Measurements from ENCODE around the gene HSD11B2. TPM values are rescaled to one million over a fixed set of nuclear protein-coding genes. Genes with fewer than 3 reads are reported as not detected.
A peak's percentile ranks its signal among the peaks of the same experiment; 100 is the strongest.

HSD11B2 gene
- total and polyA plus RNA-seq, 2 of the 4 experiments (the other 2 are of a cell fraction): 0.26 TPM; not detected in 1

DNA sequence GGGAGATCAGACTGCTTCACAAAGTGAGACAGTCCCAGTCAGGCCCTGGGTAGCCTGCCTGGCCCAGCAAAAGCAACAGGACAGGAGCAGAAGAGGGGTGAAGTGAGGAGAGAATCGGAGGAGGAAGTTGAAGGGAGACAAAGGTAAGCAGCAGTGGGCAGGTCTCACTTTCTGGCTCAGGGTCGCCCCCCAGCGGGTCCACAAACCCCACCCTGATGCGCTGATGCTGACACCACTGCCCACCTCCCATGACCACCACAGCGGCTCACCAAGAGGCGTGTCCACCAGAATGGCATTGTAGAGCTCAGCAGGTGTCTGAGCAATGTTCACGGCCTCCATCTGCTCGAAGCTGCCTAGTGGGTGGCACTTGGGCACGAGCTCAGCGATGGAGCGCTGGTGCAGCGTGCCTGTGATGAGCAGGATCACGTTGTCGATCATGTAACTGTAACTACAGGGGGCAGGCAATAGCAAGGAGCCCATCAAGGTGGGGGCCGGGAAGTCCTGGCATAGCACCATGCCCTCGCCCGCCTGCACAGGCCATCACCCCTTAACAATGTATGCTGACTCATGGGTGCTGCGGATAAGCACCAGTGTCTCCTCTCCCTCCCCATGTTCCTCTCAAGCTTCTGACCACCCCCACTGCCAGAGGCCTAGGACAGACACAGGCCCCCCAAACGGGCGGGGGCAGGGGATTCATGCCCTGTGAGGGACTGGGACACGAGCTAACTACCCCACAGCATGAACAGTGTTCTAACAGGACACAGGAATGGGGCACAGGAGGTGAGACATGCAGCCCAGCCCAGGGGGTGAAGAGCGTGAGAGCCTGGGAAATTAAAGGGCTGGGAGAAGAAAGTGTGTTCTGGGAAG, 13.6 kb downstream of the HSD11B2 start:
- no peak overlapping the region for H2BK120ac ChIP-seq (ENCODE audit: low read depth, low read length)
- no peak overlapping the region for H3K23ac ChIP-seq (ENCODE audit: low read depth, low read length)
- no peak overlapping the region; the same call in 1 of the 2 replicates for H3K18ac ChIP-seq (ENCODE audit: low read depth, low read length)
- H3K9me1 ChIP-seq (ENCODE audit: insufficient read depth, low read length): peaks cover 8% of the 10 kb centered on the region; the same call in 1 of the 2 replicates
- ChIA-PET CTCF (no interaction called here), POLR2A (ENCODE audit: unreplicated experiment) (no interaction called here)
- no peaks in the 10 kb centered on the region for H3K27me3 ChIP-seq (ENCODE audit: control insufficient read depth, insufficient read depth, low read length)
- H4K91ac ChIP-seq (ENCODE audit: insufficient read depth, low read depth, low read length): no peak overlapping the region
- no peak overlapping the region for H3K4ac ChIP-seq (ENCODE audit: low read depth, low read length)
- H2BK15ac ChIP-seq (ENCODE audit: low read depth, low read length): no peak overlapping the region
- H3K4me1 ChIP-seq (ENCODE audit: control insufficient read depth, insufficient read depth, low read length): peaks cover 40% of the 10 kb centered on the region
- H4K8ac ChIP-seq (ENCODE audit: low read depth in 2 of 2, low read length in 2 of 2): no peak overlapping the region
- H2BK20ac ChIP-seq (ENCODE audit: low read depth, low read length): no peak overlapping the region
- no peak overlapping the region for H2AK5ac ChIP-seq (ENCODE audit: low read depth, low read length)
- no peak for ATAC-seq (ENCODE audit: low read depth)
- H2AFZ ChIP-seq (replicated peaks; ENCODE audit: low read length, poor library complexity): no peak overlapping the region
- H3K27ac ChIP-seq (ENCODE audit: insufficient read depth, low read length): no peak overlapping the region
- H3K36me3 ChIP-seq (ENCODE audit: control insufficient read depth, insufficient read depth, low read length): peaks cover 10% of the 10 kb centered on the region; the same call in 1 of the 2 replicates
- no peaks in the 10 kb centered on the region for H3K9me3 ChIP-seq (ENCODE audit: control insufficient read depth, insufficient read depth, low read length)
- dilution Hi-C loops (cut with HindIII; ENCODE audit: low sequenced_read_pairs, unreplicated experiment) (no loop called here), in situ Hi-C loops (cut with MboI; ENCODE audit: low sequenced_read_pairs) (no loop called here), intact Hi-C loops (cut with micrococcal nuclease) (no loop called here)
- no peak overlapping the region for H3K4me3 ChIP-seq (ENCODE audit: insufficient read depth, low read depth, low read length)
- no peak overlapping the region for H2BK5ac ChIP-seq (ENCODE audit: low read depth, low read length, poor library complexity, severe bottlenecking)
- H4K20me1 ChIP-seq (ENCODE audit: insufficient read depth, low read length): peaks cover 56% of the 10 kb centered on the region
- H3K4me2 ChIP-seq (ENCODE audit: low read depth, low read length): no peak overlapping the region
- H3K56ac ChIP-seq (ENCODE audit: extremely low read depth, insufficient read depth, low read length): no peak overlapping the region
- peaks cover 0 to 65% of the 10 kb centered on the region in 2 experiments; a peak in 2 of 4 replicates for H3K79me1 ChIP-seq (ENCODE audit: low read depth in 1 of 2, low read length in 2 of 2)
- H3K9ac ChIP-seq (ENCODE audit: low read depth, low read length): no peak overlapping the region
- H3K14ac ChIP-seq (replicated peaks; ENCODE audit: low read depth, low read length): no peak overlapping the region
- no peak overlapping the region for H4K5ac ChIP-seq (ENCODE audit: low read depth, low read length)
- no TSS peak for BruUV-seq (replicated peaks)
- DNase-seq: no peak
- WGBS, 2 experiments (ENCODE audit: extremely low coverage in 2 of 2, insufficient read length in 1 of 2): 83% methylated on average over 4 of the region's 22 CpGs; no CpG with 5 or more reads in 1 of the 2 experiments
- peak overlapping the region; percentile 63 for H2AK9ac ChIP-seq (replicated peaks; ENCODE audit: low read depth, low read length, poor library complexity)
- no peak for TF ChIP-seq NFE2L2 (IDR thresholded peaks at IDR 0.05; ENCODE audit: low read depth, low read length)
- TF ChIP-seq RAD21 (IDR thresholded peaks at IDR 0.05; ENCODE audit: low read length): no peak
- TF ChIP-seq MXI1 (IDR thresholded peaks at IDR 0.05; ENCODE audit: borderline replicate concordance, low read depth, low read length): no peak
- no peak for TF ChIP-seq SMC3 (IDR thresholded peaks at IDR 0.05; ENCODE audit: low read depth, low read length)
- no peak for TF ChIP-seq BHLHE40 (IDR thresholded peaks at IDR 0.05; ENCODE audit: low read depth, low read length)
- no peak for TF ChIP-seq POLR2A (IDR thresholded peaks at IDR 0.05; ENCODE audit: low read depth, low read length)
- TF ChIP-seq ELK1 (IDR thresholded peaks at IDR 0.05; ENCODE audit: borderline replicate concordance, low read depth, low read length): no peak
- no peak for TF ChIP-seq RCOR1 (IDR thresholded peaks at IDR 0.05; ENCODE audit: insufficient replicate concordance, low read length)
- no peak for TF ChIP-seq CEBPB (IDR thresholded peaks at IDR 0.05; ENCODE audit: low read depth, low read length)
- TF ChIP-seq, protein P1, sequence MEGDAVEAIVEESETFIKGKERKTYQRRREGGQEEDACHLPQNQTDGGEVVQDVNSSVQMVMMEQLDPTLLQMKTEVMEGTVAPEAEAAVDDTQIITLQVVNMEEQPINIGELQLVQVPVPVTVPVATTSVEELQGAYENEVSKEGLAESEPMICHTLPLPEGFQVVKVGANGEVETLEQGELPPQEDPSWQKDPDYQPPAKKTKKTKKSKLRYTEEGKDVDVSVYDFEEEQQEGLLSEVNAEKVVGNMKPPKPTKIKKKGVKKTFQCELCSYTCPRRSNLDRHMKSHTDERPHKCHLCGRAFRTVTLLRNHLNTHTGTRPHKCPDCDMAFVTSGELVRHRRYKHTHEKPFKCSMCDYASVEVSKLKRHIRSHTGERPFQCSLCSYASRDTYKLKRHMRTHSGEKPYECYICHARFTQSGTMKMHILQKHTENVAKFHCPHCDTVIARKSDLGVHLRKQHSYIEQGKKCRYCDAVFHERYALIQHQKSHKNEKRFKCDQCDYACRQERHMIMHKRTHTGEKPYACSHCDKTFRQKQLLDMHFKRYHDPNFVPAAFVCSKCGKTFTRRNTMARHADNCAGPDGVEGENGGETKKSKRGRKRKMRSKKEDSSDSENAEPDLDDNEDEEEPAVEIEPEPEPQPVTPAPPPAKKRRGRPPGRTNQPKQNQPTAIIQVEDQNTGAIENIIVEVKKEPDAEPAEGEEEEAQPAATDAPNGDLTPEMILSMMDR (conservative IDR thresholded peaks at IDR 0.05; ENCODE audit: low read depth, low read length): no peak
- TF ChIP-seq FOS (IDR thresholded peaks at IDR 0.05; ENCODE audit: low read depth, low read length): no peak
- no peak for TF ChIP-seq MAZ (IDR thresholded peaks at IDR 0.05; ENCODE audit: borderline replicate concordance, low read depth, low read length)
- no peak for TF ChIP-seq CHD1 (IDR thresholded peaks at IDR 0.05; ENCODE audit: low read depth, low read length)
- TF ChIP-seq RFX5 (IDR thresholded peaks at IDR 0.05; ENCODE audit: low read depth, low read length): no peak
- TF ChIP-seq MAFK (IDR thresholded peaks at IDR 0.05; ENCODE audit: low read depth, low read length): no peak

Data from IMR-90 (cell line).